GM18507 (cell line): ENCODE measurements around the gene DENND4A.
"Not testable (repeated sequence)": the region's sequence is repeated elsewhere in the genome, so short reads cannot be mapped to it uniquely, and the experiment has no call there.

Source experiments
- DNase-seq: peaks from one replicate; pipeline ENCODE4 v3.0.0; 2011; ENCODE audit warnings: low read depth; ENCODE audit not compliant: insufficient read length; ENCODE audit errors: extremely low spot score
- FAIRE-seq: peaks from 2 replicates; lab custom pipeline; 2011; peaks lifted over from hg19 to GRCh38; lab: Jason Lieb, UNC

The DENND4A gene

DNA sequence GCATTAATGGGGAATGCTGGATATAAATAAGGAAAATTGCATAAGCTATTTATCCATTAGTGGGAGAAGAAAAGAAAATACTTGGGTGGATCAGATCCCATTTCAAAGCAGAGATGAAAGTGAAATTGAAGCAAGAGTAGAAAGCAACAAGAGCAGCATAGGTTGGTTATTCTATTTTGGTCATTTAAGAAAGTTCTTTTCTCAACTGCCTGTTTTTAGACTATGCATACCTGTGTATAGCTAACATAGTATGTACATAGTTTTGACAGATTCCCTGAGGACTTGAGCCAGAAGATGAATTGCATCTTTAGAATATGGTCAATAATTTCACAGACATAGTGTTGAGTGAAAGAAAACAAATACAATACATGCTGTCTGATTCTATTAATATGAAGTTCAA is 29.0 kb upstream of the DENND4A start:
- DNase-seq (no peak), FAIRE-seq (peak; percentile 65)

GRCh38 chr15:65819563-65819960 is 27.5 kb upstream of the DENND4A start:
- DNase-seq (no peak), FAIRE-seq (no peak)

GRCh38 chr15:65818927-65819562 is 27.0 kb upstream of the DENND4A start:
- DNase-seq (peak; percentile 47), FAIRE-seq (peak; percentile 93)

DNA sequence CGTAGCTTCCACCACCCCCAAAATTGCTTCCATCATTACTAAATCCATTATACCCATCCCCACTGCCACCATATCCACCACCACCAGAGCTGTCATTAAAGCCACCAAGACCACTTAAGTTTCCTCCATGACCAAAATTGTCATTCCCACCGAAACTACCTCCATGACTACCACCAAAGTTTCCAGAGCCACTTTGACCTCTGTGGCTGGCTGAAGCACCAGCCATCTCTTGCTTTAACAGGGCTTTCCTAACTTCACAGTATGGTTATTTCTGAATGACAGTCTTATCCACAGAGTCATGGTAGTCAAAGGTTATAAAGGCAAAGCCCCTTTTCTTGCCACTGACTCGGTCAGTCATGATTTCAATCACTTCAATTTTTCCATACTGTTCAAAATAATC is 24.3 kb upstream of the DENND4A start:
- FAIRE-seq (no peak), DNase-seq (no peak)

GRCh38 chr15:65816008-65816407 is 23.9 kb upstream of the DENND4A start:
- not testable (repeated sequence) for FAIRE-seq, DNase-seq

GRCh38 chr15:65814271-65814670 is 22.2 kb upstream of the DENND4A start:
- FAIRE-seq, DNase-seq: not testable (repeated sequence)

DNA sequence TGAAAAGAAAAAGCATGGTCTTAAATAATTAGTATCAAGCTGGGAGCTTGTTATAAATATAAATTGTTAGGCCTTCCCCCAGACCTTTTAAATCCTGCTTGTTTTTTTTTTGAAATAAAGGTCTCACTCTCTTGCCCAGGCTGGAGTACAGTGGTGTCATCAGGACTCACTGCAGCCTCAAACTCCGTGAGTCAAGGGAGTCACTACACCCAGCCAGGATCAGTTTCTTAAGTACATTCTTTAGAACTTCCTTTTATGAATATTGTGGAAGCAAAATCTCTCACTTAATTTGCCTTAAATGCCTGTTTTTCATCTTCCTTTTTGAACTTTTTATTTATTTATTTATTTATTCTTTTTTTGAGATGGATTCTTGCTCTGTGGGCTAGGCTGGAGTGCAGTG is 20.8 kb upstream of the DENND4A start:
- DNase-seq, result no peak
- FAIRE-seq, result no peak

DNA sequence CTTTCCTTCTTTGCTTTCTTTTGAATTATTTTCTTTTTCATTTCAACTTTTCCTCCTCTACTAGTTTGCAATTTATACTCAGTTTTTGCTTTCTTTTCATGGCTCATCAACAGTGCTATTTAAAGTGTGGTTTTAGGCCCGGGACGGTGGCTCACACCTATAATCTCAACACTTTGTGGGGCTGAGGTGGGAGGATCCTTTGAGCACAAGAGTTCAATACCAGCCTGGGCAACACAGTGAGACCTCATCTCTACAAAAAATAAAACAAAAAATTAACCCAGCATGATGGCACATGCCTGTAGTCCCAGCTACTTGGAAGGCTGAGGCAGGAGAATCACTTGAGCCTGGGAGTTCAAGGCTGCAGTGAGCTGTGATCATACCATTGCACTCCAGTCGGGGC is 20.4 kb upstream of the DENND4A start:
- DNase-seq (no peak), FAIRE-seq (no peak)

GRCh38 chr15:65811835-65812234 is 19.7 kb upstream of the DENND4A start:
- FAIRE-seq, result no peak

GRCh38 chr15:65811011-65811733 is 19.1 kb upstream of the DENND4A start:
- FAIRE-seq, result peak; percentile 82
- DNase-seq, result not testable (repeated sequence)

More at GRCh38 chr15:65811835-65812234, 19.7 kb upstream of the DENND4A start:
- no peak for DNase-seq

DNA sequence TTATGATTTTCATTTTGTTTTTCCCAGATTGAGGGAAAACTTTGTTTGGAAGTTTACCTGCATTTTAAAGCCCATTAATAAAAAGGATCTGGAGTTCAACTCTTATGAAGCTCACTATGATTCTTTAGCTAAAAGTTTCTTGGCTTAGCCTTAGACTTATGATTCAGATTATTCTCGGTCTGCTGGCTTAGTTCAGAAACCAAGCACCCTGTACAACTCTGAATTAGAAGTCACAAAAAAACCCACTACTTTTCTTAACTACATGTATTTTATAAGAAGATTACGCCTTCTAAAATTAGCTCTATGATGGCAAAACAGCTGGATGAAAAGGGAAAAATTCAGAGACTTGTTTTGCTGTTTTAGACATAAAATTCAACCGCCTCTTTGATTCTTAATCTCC is 14.3 kb upstream of the DENND4A start:
- FAIRE-seq (no peak), DNase-seq (no peak)

DNA sequence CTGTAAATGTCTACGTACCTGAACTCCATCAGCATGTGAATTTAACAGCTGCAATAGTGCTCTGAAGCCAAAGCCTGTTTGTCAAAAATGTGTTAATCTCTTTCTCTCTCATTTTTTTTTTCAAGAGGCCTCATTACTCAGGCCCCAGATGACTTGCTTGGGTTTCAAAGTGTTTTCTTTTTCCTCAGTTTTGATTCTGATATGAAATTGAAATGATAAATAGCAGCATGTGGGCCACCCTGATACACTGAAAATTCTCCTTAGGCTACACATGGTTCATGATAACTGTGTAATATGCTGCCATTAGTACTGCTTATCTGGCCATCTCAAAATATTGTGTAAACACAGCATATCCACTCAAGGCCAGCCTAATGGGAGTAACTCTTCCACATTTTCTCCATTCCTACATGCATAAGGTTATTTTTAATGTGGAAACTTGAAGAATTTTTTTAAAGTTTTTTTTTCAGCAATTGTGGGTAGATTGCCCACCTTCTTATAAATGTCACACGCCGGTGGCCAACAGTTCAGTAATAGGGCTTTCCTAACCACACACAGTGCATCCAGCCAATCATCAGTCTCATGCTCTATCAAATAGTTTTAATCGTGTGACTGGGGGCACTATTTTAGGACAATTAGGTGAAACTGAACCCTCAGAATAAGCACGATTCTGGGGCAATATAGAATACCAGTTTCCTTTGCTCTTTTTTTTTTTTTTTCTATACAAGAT is 13.1 kb upstream of the DENND4A start:
- no peak for DNase-seq
- no peak for FAIRE-seq

GRCh38 chr15:65804252-65804931 is 12.3 kb upstream of the DENND4A start:
- no peak for FAIRE-seq
- no peak for DNase-seq

DNA sequence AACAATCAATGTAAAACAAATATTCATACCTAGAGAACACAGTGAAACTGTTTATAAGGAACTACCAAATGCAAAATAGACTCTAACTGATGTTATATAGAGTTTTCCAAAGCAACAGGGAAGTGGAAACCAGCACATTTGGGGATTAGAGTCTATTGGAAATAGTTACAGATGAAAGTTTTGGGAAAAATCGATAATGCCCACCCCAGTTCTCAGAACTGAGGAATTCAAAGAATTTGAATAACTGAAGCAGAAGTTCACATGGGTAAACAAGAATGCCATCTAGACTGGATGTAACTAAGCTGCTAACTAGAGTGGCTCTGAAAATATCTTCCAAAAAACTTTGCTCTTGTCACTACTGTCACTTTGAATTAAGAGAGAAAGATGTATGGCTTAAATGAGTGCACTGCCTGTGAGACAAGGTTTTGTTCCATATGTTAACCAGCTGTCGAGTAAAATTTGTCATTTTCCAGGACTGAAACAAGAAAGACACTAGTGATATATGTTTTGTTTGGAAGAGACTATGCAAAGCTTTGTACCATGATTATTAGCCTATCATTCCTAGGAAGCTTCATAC is 9.2 kb upstream of the DENND4A start:
- FAIRE-seq (no peak), DNase-seq (no peak)

- FAIRE-seq (no peak), DNase-seq (no peak)
These were observed 4.6 kb upstream of the DENND4A start for GRCh38 chr15:65796610-65797078.

GRCh38 chr15:65795663-65796216 is 3.6 kb upstream of the DENND4A start:
- FAIRE-seq (no peak), DNase-seq (no peak)

DNA sequence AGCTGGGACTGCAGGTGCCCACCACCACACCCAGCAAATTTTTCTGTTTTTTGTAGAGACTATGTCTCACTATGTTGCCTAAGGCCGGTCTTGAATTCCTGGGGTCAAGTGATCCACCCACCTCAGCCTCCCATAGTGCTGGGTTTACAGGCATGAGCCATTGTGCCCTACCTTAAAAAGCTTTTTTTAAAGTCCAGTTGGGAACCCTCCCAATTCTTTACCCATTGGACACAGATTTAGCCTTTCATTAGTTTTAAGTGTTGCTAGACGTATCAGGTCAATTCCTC is 1.7 kb upstream of the DENND4A start:
- DNase-seq, result no peak
- no peak for FAIRE-seq

DNA sequence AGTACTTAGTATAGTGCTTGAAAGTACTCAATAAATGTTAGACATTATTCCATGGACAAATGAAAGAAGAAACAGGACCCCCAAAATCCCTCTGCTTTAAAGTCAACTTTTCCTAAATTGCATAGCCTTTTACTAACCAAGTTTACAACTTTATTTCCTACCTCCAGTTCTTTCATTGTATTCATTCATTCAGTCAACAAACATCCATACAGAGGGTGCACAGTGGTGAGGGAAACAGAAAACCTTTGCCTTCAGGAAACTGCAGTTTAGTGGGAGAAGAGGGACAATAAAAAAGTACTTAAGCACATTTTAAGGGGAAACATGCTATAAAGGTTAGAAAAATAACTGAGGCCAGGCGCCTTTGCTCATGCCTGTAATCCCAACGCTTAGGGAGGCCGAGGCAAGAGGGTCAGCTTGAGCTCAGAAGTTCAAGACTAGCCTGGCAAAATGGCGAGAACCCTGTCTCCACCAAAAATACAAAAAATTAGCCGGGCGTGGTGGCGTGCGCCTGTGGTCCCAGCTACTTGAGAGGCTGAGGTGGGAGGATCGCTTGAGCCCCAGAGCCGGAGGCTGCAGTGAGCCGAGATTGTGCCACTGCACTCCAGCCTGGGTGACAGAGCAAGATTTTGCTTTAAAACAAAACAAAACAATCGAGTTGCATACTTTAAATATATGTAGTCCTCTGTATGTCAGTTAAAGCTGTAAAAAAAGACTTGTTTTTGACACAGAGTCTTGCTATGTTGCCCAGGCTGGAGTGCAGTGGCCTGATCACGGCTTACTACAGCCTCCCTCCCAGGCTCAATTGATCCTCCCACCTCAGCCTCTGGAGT is 1.1 kb upstream of the DENND4A start:
- FAIRE-seq, result peak; percentile 18
- DNase-seq, result no peak
